Measurements from ENCODE around the gene KCNH4.

- no peak for TF ChIP-seq POLR2AphosphoS5 (IDR thresholded peaks at IDR 0.05; ENCODE audit: low read depth, low read length)
- no peak for TF ChIP-seq POLR2A (IDR thresholded peaks at IDR 0.05; ENCODE audit: low read depth, low read length)
- no peak for TF ChIP-seq SPI1 (IDR thresholded peaks at IDR 0.05; ENCODE audit: low read depth, low read length)
- no peak for TF ChIP-seq PAX5 (IDR thresholded peaks at IDR 0.05; ENCODE audit: insufficient read depth, low read length, severe bottlenecking)
- TF ChIP-seq TAF1 (IDR thresholded peaks at IDR 0.05; ENCODE audit: low read depth, low read length) = no peak
- TF ChIP-seq POU2F2 (IDR thresholded peaks at IDR 0.05; ENCODE audit: low read depth, low read length) = no peak
Measured at GRCh38 chr17:42118545-42118944, 62.4 kb downstream of the KCNH4 start.

All from GM12891 (cell line).